K562 (cell line): ENCODE data around the gene SENP8. TPM values are rescaled to one million over a fixed set of nuclear protein-coding genes. Genes with fewer than 3 reads are reported as not detected.
A peak's percentile ranks its signal among the peaks of the same experiment; 100 is the strongest.

Source experiments
- BRD4 ChIP-seq: fragments of 200-600 bp; sonication (generic); IDR thresholded peaks from 2 replicates; pipeline ENCODE4 v1.6.1; 2017; ENCODE audit warnings: inconsistent platforms
- CGGBP1 ChIP-seq: fragments of 250-450 bp; sonication (Bioruptor Pico); IDR thresholded peaks from 2 replicates; pipeline ENCODE4 v1.9.0; 2021; ENCODE audit warnings: mild to moderate bottlenecking
- E4F1 ChIP-seq: fragments of 250-450 bp; sonication (Bioruptor Pico); IDR thresholded peaks from 2 replicates; pipeline ENCODE4 v1.5.0; 2021; ENCODE audit warnings: mild to moderate bottlenecking, borderline replicate concordance
- EGR1 ChIP-seq: fragments of 450-650 bp; conservative IDR thresholded peaks from 2 replicates; pipeline ENCODE4 v1.6.1; 2017; ENCODE audit warnings: mild to moderate bottlenecking
- ERF ChIP-seq: fragments of 450-650 bp; formaldehyde crosslinking; IDR thresholded peaks from 2 replicates; pipeline ENCODE4 v1.4.0; 2020; ENCODE audit warnings: mild to moderate bottlenecking, mixed read lengths
- FOS ChIP-seq: IDR thresholded peaks from 3 replicates; pipeline ENCODE4 v1.6.1; 2011; ENCODE audit not compliant: insufficient read length; ENCODE audit errors: extremely low read depth
- FUS ChIP-seq: fragments of 200-400 bp; formaldehyde crosslinking; optimal IDR thresholded peaks from 2 replicates; pipeline ENCODE3; 2017; ENCODE audit warnings: low read depth, low read length
- NFIC ChIP-seq: fragments of 450-650 bp; IDR thresholded peaks from 2 replicates; pipeline ENCODE4 v1.6.1; 2017; ENCODE audit warnings: mild to moderate bottlenecking, inconsistent platforms
- NR4A1 ChIP-seq, 2 experiments: fragments of 250-450 bp in 1 of 2; fragments of 450-650 bp in 1 of 2; sonication (Bioruptor Pico) in 1 of 2; IDR thresholded peaks; 2 replicates each; pipeline versions ENCODE4 v1.4.0 to v1.6.1; 2016 to 2020; ENCODE audit warnings: mild to moderate bottlenecking in 2 of 2, missing compliant biosample characterization in 1 of 2, missing genetic modification characterization in 1 of 2, moderate library complexity in 1 of 2
- SFPQ ChIP-seq: fragments of 200-400 bp; formaldehyde crosslinking; IDR thresholded peaks from 2 replicates; pipeline ENCODE4 v1.6.1; 2017; ENCODE audit warnings: mild to moderate bottlenecking, low read depth, low read length, moderate library complexity
- SIN3A ChIP-seq, 2 experiments: fragments of 150-350 bp in 1 of 2; IDR thresholded peaks; 2 replicates each; pipeline ENCODE4 v1.6.1; 2011 to 2016; ENCODE audit warnings: borderline replicate concordance in 2 of 2, low read depth in 2 of 2, low read length in 2 of 2, mild to moderate bottlenecking in 2 of 2, moderate library complexity in 2 of 2; ENCODE audit not compliant: control insufficient read depth in 1 of 2
- SP1 ChIP-seq: sonication (generic); formaldehyde crosslinking; IDR thresholded peaks from 2 replicates; pipeline ENCODE4 v1.8.1; 2022; ENCODE audit warnings: mild to moderate bottlenecking, missing genetic modification reagents
- VEZF1 ChIP-seq: fragments of 200-800 bp; sonication (Bioruptor generic); IDR thresholded peaks from 2 replicates; pipeline ENCODE4 v1.6.1; 2017; ENCODE audit warnings: missing genetic modification characterization, missing compliant biosample characterization
- ZBTB1 ChIP-seq: sonication (generic); formaldehyde crosslinking; IDR thresholded peaks from 2 replicates; pipeline ENCODE4 v1.8.1; 2023; ENCODE audit warnings: missing genetic modification reagents, low read depth, mild to moderate bottlenecking, borderline replicate concordance
- ZBTB34 ChIP-seq: fragments of 250-450 bp; sonication (Bioruptor Pico); IDR thresholded peaks from 2 replicates; pipeline ENCODE4 v1.8.0; 2021; ENCODE audit warnings: mild to moderate bottlenecking, moderate library complexity
- polyA plus RNA-seq, 8 experiments: library from polyadenylated mRNA; depleted of rRNA in 4 of 8; stranded (reverse) in 5 of 8; unstranded in 3 of 8; fragments of >200 nt; fragmentation: Nextera tagmentation in 2 of 8; fragmentation: Illumina TruSeq in 1 of 8; extraction: Ambion mirVana in 2 of 8; extraction: Trizol in 1 of 8; gene quantifications; 2 replicates each; pipeline versions ENCODE4 v1.2.1 to v1.2.3, GENCODE V29; 2011 to 2014; ENCODE audit warnings: inconsistent platforms in 1 of 8, missing spikeins in 1 of 8
- total RNA-seq, 7 experiments: library from RNA; depleted of rRNA in 6 of 7; stranded (reverse); fragments of >200 nt in 6 of 7; fragmentation: Illumina TruSeq in 2 of 7; extraction: Trizol in 2 of 7; gene quantifications; 2 replicates each; pipeline versions ENCODE4 v1.2.1 to v1.2.3, GENCODE V29; 2011 to 2021; ENCODE audit warnings: low replicate concordance in 1 of 7
- TF ChIP-seq, protein P1 (sequence below): fragments of 200-800 bp; sonication (Bioruptor generic); IDR thresholded peaks from 2 replicates; pipeline ENCODE4 v1.6.1; 2017; ENCODE audit warnings: missing genetic modification characterization, missing compliant biosample characterization

Gene SENP8
- total and polyA plus RNA-seq, 9 of the 15 experiments (the other 6 are each of a cell fraction or from before 2014, with no cell fraction given) = 1.4 to 5.4 (median 2.4) TPM

DNA sequence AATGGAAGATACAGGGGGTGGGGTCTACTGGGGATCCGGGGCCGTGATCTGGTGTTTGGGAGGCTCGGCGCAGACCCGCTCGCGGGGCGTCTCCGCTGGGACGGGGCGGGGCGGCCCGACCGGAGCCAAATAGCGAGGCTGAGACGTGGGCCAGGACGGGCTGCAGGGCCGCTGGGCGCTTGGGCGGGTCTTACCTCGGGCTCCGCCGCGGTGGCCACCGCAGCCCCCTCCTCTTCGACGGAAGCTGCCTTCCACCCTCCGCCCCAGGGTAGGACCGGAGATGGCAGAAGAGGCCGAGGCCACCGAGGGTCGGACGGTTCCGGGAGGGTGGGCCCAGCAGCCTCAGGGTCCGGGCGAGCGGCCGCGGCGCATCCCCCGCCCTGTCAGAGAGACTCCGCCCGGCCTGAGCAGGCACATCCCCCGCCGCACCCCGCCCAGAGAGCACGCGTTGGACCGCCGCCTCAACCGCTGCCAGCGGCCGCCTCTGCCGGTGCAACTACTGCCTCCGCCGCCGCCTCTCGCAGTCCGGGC, 652 bp upstream of the SENP8 start (continued):
- no peak for TF ChIP-seq FOS
- TF ChIP-seq BRD4 = no peak
- no peak; the same call in 1 of the 2 replicates for TF ChIP-seq NR4A1 (CRISPR knock-in tag; IDR thresholded peaks at IDR 0.05)
- TF ChIP-seq NR4A1 (tag; IDR thresholded peaks at IDR 0.05) = no peak
- no peak for TF ChIP-seq FUS
- no peak for TF ChIP-seq EGR1
- no peak for TF ChIP-seq E4F1 (CRISPR knock-in tag)
- TF ChIP-seq SP1 (CRISPR knock-in tag) = no peak
- no peak for TF ChIP-seq CGGBP1 (CRISPR knock-in tag)
- no peak for TF ChIP-seq SFPQ
- no peak for TF ChIP-seq VEZF1 (CRISPR knock-in tag)
- peak; percentile 52 to 55; a peak in 2 of 4 replicates for TF ChIP-seq SIN3A (IDR thresholded peaks at IDR 0.05; ENCODE audit: borderline replicate concordance in 2 of 2, control insufficient read depth in 1 of 2, low read depth in 2 of 2, low read length in 2 of 2)
- peak; percentile 52; the same call in 1 of the 2 replicates for TF ChIP-seq ERF
- peak; percentile 89 for TF ChIP-seq ZBTB1 (CRISPR knock-in tag)
- TF ChIP-seq, protein P1, sequence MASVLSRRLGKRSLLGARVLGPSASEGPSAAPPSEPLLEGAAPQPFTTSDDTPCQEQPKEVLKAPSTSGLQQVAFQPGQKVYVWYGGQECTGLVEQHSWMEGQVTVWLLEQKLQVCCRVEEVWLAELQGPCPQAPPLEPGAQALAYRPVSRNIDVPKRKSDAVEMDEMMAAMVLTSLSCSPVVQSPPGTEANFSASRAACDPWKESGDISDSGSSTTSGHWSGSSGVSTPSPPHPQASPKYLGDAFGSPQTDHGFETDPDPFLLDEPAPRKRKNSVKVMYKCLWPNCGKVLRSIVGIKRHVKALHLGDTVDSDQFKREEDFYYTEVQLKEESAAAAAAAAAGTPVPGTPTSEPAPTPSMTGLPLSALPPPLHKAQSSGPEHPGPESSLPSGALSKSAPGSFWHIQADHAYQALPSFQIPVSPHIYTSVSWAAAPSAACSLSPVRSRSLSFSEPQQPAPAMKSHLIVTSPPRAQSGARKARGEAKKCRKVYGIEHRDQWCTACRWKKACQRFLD (CRISPR knock-in tag) = no peak
- no peak for TF ChIP-seq ZBTB34 (CRISPR knock-in tag)
- TF ChIP-seq NFIC = peak; percentile 40
